AG09319 (cell line): Measurements from ENCODE around the gene SNCA.

ENCODE experiments used
- DNase-seq: peaks from one replicate; pipeline ENCODE4 v3.0.0-alpha.2; 2010; ENCODE audit warnings: low read depth; ENCODE audit errors: extremely low read depth
- TF ChIP-seq, protein P1 (sequence below): IDR thresholded peaks from 2 replicates; pipeline ENCODE4 v1.5.1; 2011; ENCODE audit warnings: low read depth, mild to moderate bottlenecking, inconsistent platforms, low read length, moderate library complexity

Gene SNCA

DNA sequence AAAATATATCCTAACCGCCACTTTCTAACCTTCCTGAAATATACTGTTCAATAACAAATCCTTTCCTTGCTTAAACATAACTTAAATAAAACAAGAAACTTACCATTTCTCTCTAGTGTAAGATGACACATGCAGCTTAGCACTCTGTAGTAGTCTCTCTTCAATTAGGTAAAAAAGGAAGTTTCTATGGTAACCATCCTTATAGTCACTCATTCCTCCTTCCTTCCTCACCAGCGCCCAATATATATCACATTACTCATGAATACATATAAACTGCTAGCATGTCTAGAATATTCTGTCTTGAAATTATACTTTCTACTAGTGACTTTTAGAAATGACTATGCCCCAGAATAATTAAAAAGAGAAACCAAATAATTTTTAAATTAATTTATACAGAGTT is 112.2 kb downstream of the SNCA start:
- TF ChIP-seq, protein P1, sequence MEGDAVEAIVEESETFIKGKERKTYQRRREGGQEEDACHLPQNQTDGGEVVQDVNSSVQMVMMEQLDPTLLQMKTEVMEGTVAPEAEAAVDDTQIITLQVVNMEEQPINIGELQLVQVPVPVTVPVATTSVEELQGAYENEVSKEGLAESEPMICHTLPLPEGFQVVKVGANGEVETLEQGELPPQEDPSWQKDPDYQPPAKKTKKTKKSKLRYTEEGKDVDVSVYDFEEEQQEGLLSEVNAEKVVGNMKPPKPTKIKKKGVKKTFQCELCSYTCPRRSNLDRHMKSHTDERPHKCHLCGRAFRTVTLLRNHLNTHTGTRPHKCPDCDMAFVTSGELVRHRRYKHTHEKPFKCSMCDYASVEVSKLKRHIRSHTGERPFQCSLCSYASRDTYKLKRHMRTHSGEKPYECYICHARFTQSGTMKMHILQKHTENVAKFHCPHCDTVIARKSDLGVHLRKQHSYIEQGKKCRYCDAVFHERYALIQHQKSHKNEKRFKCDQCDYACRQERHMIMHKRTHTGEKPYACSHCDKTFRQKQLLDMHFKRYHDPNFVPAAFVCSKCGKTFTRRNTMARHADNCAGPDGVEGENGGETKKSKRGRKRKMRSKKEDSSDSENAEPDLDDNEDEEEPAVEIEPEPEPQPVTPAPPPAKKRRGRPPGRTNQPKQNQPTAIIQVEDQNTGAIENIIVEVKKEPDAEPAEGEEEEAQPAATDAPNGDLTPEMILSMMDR: no peak
- DNase-seq: peak; percentile 22

DNA sequence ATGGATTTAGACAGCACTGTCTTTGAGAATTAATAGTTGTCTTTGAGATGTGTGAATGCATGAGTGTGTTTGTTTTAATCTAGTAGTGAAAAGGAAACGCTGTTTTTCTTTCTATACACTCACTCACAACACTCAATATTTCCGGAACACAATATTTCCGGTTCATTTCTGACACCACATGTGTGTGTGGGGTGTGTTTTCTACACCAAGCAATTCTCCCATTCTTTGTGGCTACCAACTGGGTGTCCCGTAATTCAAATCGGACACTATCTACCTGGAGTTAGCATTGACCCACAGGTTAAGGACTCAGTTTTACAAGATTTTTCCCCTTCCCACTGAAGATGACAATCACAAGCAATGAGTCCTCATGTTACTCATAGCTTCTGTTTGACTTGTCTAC is 113.9 kb downstream of the SNCA start:
- DNase-seq: no peak
- TF ChIP-seq, protein P1: no peak

DNA sequence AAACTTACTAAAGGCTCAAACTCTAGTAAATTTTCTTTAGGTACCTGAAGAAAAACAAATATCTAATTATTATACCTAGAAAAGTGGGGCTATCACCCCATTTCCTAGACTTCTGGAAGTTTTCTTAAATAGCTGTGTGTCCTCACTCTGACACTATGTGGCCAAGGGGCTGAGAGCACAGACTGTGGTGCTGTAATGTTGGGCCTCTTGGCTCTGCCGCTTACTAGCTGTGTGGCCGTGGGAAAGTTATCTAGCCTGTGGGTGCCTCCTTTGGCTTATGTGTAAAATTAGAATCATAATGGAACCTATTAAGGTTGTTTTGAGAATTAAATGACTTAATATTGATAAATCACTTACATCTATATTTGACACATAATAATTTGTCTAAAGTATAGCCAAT is 114.4 kb downstream of the SNCA start:
- no peak for DNase-seq
- TF ChIP-seq, protein P1: no peak

DNA sequence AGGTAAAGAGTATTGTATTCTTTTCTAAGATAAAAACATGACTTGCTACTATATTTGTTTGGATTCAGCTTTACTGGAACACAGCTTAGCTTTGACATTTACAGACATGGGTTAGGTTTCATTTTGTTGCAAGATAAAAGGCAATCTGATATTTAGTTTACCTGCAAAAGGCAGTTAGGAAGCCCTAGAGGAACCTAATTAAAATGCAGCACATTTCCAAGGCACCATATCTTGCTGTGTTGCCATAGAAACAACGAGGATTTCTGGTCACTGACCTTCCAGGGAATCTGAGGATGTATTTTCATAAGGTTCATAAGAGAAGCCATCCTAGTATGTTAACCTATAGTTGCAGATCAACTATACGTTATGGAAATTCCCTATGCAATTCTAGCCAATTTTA is 116.0 kb downstream of the SNCA start:
- TF ChIP-seq, protein P1: no peak
- no peak for DNase-seq

DNA sequence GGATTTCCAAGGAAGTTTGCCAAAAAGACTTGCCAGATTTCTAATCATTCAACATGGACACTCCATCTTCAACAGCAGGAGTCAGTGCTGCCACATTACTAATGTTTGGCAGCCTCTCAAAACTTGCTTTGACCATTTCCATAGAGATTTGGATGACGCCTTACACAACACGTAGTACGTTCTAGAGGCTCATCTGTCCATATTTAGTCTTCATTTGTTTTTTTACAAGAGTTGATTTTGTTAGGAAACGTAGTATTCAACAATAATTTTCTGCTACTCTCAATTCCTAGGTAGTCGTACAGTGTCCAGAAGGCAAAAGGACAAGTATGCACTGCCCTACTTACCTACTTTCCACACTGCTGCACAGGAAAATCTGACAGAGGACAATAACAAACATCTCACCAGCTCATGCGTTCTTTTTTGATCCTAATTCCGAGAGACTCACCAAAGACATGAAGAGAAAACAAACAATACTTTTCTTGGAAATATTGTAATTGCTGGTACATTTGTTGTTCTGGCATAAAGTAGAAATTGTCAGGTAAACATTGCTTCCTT is 117.3 kb downstream of the SNCA start:
- DNase-seq: no peak
- TF ChIP-seq, protein P1: no peak

DNA sequence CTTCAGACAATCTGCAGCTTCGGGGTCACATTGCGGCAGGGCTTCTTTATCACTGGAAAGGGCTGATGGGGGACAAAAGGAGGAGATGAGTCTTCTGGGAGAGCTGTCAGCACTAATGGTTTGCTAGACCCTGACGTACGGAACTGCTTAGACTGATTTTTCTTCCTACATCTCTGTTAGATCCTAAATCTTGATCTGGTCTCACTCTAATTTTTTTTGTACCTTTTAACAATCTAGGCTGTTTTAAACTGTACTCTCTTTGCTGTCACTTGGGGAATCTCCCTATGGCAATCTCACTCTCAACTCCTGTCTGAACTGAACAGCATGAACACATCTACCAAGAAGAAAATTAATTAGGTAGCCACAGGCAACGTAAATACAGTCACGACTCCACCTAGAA is 120.1 kb downstream of the SNCA start:
- TF ChIP-seq, protein P1: no peak
- DNase-seq: no peak

DNA sequence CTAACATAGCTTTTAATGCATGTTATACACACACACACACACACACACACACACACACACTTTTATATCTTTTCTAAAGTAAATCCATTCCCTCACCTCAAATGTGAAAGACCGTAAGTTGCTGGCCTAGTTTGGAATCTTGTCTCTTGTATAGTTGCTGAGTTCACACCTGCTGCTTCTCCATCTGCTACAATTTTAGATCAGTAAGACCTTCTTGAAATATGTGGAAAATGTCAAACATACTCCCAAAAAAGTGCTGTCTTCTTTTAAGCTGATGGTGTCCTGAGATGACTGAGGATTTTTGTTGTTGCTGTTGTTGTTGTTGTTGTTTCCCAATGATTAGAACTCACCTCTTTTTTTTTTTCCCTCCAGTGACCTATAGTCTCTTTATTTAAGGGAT is 121.3 kb downstream of the SNCA start:
- DNase-seq: no peak

More for the DNA sequence above, 121.3 kb downstream of the SNCA start:
- TF ChIP-seq, protein P1: no peak
